Epidermal melanocyte (primary cell): ENCODE data around the gene HDLBP.
"Not testable (repeated sequence)": the region's sequence is repeated elsewhere in the genome, so short reads cannot be mapped to it uniquely, and the experiment has no call there.

Experiments used
- DNase-seq: peaks from one replicate; pipeline ENCODE4 v3.0.0; 2011; ENCODE audit warnings: low spot score; ENCODE audit not compliant: insufficient read length

The HDLBP gene

DNA sequence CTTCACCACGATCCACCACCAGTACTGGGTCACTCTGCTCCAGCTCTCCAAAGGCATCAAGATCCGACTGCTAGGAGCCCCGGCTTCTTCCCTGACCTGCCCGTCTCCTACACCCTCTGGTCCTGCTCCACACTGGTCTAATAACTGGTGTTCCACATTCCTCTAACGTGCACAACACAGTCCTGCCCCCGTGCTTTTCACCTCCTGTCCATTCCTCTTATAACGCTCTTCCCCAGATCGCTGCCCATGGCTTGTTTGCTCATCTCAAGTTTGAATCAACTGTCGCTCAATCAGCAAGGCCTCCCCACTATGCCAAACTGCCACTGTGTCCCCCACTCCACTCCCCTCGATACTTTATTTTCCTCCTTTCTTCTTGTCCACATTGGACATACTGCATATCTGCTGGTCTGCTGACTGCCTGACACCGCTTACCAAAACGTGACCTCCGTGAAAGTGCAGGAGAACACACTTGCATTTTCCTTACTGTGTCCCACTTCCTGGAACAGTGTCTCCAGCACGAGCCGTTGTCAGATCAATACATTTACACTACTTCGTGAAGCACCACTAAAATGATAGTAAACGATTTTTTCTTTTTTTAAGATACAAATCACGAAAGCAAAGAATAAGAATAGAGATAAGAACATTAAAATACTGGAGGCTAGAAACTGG is 6.5 kb downstream of the HDLBP start:
- no peak for DNase-seq

DNA sequence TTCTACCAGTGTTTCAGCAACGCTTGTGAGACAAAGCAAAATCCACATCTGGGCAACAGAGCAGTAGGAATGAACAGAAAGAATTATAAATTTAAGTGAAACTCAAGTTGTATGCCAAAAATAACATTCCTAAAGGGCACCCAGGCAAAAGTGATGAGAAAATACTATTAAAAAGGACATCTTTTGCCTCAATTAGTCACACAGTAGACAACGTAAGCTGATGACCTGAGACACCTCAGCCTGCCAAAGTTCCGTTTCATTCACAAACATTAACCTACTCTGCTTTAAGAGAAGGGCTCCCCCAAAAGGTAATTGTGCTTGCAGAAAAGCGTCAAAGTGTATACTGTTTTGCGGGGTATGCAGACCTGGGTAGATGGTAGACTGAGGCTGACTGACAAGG is 7.2 kb downstream of the HDLBP start:
- no peak for DNase-seq

DNA sequence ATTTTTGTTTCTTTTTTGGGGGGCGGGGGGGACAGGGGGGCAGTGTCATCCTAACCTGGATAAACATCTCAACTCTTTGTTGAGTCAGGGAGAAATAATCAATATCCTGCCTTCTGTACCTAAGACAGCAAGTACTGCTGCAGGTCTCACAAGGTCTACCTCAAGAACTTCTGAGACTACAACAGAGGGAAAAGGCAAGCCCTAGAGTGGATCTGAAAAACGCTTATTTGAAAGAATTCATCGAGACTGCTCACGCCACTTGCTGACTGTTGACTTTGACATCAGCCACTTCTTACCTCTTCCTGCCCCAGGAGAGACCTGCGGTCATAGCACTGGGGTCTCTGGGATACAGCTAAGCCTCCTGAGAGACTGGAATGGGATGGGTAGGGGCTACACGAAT is 8.4 kb downstream of the HDLBP start:
- DNase-seq: no peak

DNA sequence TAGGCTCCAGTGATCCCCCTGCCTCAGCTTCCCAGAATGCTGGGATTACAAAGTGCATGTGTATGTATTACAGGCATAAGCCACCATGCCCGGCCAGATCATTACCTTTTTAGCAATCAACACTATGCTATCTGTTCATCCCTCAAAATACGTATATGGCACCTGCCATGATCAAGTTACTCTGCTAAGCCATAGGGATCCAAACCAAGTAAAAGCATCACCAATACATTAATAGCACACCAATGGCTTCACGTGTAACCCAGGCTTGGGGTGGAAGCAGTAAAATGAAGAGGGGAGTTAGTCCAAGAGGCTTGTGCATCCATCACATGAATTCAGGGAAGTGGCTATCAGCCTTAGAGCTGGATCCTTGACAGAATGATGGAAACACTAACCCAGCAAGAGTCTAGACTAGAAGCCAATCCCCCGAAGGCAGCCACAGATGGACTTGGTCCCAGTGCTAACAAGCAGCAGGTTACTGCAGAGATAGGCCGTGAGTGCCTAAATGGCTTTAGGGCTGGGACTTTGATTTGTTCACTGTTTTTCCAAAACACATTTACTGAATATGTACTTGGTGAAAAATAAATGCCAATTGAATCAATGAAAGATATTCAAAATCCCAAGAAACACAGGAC is 11.3 kb downstream of the HDLBP start:
- DNase-seq: no peak

DNA sequence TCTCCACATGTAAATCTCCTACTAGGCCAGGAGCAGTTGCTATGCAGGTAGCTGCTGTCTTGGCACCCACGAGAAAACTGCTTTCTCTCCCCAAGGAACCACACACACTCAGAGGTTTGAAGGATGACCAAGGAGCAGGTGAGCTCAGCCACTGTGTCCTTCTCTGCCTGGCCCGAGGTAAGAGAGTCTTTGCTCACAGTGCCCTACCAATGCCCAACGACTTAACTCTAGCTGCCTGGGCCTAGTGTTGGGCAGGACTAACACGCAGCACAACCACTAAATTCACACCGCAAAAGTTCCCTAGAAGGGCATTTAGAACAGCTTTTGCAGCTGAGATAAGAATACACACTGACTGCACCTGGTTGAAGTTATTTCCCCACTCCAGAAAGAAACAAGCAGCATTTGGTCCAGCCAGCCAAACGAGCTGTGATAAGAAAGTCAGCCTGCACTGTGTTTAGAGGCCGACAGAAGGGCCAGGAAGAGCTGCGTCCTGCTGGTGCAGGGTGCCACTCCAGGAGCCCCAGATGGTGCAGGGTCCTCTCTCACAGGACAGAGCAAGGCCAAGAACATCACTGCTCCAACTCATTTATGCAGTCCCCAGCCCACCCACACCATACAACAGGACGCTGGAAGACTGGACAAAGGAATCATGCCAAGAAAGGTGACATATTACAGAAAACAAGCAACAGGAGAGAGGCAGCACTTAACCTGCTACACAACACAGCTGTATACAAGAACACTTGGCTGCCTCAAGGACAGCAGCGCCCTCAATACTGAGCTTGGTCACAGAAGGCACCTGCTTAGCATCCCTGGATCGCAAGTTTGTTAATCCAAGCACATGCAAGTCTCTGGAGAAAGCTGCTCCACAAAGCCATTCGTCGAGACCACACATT is 12.5 kb downstream of the HDLBP start:
- DNase-seq: no peak

DNA sequence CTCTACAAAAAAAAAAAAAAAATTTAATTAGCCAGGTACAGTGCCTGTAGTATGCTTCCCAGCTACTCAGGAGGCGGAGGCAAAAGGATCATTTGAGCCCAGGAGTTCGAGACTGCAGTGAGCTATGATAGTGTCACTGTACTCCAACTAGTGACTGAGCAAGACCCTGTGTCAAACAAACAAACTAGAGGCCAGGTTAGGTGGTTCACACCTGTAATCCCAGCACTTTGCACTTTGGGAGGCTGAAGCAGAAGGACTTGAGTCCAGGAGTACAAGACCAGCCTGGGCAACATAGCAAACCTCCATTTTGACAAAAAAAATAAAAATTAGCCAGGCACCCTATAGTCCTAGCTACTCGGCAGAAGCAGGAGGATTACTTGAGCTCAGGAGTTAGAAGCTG is 13.4 kb downstream of the HDLBP start:
- DNase-seq: no peak

DNA sequence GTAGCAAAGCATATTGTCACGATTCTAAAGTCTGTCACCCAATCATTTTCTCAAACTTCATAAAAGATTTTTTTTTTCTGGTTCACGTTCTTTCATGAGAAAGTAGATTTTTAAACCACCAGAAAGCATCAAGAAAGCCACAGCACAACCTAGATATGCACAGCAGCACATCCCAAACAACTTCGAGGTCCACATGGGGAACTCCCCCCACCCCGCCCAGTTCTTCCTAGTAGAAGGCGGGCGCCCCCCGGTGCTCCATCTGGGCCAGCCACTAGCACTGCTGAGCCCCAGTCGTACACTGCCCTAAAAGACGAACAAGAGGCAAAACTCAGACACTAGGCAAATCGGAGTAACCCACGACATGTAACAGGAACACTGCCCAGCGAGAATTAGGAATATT is 15.5 kb downstream of the HDLBP start:
- no peak for DNase-seq

DNA sequence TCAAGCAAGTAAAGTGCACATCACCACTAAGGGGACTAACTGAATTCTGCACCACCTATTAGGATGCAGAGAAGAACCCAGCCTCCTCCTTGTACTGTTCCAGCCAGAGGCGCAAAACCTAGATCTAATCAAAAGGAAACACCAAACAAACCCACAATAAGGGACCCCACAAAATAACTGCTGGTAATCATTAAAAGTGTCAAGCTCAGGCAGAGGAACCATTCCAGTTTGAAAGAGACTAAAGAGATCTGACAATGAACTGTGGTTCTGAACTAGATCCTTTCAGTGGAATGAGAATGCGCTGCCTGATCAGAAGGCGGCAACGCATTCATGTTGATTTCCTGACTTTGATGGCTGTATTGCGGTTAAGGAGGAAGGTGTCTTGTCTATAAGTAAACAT is 16.8 kb downstream of the HDLBP start:
- no peak for DNase-seq

DNA sequence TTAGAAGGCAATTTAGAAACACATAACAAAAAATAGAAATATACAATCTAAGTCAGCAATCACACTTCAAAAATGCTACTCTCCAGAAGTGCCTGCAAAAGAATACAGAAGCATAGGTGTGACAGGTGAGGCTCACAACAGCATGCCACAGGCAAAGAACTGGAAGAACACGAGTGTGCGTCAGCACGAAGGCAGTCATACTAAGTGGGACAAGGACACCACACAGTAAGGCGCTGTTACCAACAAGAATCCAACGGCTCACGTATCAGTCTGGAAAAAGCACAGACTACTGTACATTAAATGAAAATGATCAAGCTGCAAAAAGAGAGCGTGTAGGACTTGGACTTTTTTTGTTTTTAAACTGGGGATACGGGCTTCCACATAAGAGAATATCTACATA is 18.7 kb downstream of the HDLBP start:
- no peak for DNase-seq

DNA sequence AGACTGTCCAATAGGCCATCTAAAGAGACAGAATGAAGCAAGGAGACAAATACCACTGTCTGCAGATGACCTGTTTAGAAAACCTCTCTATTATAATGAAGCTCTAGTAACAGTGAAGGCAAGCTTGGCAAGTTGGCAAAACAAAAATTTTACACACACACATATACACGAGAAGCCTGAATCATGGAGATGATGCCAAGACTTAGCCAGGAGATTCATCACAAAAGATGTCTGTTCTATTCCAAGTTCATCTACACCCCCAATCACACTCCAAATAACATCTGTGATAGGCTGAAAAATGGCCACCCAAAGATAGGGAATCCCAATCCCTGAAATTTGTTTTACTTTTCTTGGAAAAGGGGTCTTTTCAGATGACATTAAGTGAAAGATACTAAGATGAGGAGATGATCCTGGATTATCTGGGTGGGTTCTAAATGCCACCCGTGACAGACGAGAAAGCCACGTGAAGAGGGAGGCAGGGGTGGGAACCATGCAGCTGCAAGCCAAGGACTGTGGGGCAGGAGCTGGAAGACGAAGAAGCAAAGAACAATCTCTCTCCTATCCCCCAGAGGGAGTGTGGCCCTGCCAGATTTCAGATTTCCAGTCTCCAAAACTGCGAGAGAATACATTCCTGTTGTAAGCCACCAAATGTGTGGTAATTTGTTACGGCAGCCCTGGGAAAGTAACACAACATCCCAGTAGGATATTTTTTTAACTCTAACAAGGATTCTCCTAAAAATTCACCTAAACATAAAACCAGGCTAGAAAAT is 20.0 kb downstream of the HDLBP start:
- DNase-seq: no peak

DNA sequence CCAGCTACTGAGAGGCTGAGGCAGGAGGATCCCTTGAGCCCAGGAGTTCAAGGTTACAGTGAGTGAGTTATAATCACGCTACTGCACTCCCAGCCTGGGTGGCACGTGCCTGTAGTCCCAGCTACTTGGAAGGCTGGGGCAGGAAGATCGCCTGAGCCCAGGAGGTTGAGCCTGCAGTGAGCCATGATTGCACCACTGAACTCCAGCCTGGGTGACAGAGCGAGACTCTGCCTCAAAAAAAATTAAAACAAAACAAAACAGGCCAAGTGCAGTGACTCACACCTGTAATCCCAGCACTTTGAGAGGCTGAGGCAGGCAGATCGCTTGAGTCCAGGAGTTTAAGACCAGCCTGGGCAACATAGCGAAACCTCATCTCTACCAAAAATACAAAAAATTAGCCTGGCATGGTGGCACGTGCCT is 22.1 kb downstream of the HDLBP start:
- DNase-seq: not testable (repeated sequence)

DNA sequence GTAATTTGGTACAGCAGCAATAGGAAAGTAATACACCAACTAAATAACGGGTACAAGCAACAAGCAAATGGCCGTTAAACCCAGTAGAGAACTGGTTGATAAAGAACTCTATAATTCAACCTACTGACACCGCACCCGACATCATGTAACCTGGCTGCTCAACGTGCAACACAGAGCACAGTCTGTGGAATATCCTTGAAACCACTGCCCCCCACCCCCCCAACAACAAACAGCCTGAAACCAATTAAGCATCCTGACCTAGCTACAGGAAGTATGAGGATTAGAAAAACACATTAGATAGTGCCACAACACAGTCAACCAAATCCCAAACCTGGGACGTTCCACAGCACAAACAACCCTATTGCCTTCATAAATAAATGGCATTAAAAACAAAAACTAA is 23.5 kb downstream of the HDLBP start:
- DNase-seq: no peak

DNA sequence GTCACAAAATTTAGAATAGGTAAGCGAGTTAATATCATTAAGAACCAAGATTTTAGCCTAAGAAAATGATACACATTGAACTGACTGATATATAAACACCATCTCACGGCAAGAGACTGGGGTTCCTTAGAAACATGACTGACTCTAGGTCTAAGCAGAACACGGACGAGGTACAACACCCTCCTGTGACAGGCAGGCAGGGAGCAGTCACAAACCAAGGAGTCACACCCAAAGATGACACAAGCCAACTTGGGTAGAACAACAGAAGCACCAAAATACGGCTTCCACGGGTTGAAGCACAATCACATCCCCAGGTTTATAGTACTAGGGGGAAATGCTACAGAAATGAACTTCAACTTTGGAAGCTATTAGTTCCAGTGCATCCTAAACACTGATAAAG is 24.3 kb downstream of the HDLBP start:
- DNase-seq: no peak

DNA sequence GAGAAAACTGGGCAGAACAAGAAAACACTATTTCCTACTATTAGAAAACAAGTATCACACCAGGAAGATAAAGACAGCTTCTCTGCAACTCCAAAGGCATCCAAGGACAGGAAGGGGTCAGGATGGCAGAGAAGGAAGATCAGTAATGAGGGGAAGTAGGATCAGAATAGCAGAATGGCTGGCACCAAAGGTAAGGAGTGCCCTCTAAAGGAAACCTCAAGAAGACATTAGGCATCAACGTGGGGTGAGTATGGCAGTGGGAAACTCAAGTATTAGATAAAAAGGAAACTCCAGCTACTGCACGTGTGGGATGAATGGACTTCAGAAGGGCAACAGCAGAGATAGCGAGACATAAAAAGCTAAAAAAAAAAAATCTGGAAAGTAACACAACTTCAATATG is 25.9 kb downstream of the HDLBP start:
- no peak for DNase-seq

DNA sequence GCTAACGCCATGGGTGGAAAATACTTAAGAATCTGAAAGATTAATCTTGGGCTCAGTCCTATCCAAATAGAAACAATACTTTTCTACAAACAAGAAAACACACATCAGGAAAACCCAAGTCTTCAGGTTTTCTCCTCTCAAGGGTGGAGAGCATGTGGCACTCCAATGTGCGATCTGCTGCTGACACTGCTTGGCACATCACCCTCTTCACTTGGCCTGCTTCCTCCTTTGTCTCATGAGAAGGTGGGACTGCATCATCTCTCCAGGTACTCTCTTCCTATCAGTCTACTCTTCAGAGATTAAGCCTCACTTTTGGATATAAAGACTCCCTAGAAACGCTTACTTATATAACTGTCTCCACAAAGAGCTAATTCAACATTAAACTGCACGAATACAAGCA is 26.4 kb downstream of the HDLBP start:
- DNase-seq: no peak

DNA sequence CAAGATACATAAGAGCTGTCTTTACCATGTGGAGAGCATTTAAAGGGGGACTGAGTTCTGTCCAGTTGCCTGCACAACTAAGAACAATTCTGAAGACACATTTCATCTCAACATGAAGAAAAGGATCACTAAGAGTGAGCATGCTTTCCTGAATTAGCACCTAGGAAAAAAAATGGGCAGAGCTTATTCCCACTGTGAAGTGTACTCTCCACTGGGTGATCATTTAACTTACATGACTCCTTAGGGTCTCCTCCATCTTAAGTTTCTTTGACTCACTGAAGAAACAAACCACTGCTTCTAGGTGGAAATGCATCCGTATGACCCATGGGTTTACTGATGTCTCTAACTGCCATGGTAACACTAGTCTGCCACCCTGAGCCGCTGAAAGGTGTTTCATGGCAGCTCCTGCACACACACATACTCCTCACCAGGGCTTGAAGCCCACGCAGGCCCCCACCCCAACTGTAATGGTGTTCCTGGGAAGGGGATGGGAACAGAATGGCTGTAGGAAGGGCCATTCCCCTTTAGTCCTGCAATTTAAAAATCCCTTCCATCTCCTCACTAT is 27.1 kb downstream of the HDLBP start:
- DNase-seq: no peak

DNA sequence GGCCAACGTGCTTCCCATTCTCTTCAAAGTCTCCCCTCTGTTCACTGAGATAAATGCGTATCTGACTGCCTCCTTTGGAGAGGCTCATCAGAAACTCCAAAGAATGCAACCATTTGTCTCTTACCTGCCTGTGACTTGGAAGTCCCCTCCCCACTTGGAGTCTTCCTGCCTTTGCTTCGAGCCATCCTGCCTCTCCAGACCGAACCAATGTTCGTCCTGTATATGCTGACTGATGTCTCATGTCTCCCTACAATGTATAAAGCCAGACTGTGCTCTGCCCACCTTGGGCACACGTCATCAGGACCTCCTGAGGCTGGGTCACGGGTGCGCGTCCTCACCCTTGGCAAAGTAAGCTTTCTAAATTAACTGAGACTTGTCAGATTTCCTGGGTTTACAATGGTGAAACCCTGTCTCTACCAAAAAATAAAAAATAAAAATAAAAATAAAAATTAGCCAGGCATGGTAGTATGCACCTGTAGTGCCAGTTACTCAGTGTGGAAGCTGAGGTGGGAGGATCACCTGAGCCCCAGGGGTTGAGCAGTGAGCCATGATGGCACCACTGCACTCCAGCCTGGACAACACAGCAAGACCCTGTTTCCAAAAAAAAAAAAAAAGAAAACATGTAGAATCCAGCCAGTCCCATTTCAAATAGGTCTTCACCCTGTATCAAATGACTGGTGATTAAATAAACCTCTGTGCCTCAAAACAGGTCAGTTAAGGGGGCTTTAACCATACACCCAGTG is 29.0 kb downstream of the HDLBP start:
- no peak for DNase-seq

DNA sequence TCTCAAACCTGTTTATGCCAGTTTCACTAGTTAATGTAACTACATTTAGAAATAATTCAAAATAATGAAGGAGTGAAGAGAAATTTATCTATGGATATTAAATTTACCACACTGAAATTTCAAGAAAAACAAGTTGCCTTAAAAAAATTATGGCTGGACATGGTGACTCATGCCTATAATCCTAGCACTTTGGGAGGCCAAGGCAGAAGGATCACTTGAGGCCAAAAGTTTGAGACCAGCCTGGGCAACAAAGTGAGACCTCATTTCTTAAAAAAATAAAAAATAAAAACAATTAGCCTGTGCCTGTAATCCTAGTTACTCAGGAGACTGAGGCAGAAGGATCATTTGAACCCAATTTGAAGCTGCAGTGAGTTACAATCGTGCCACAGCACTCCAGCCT is 29.9 kb downstream of the HDLBP start:
- no peak for DNase-seq

DNA sequence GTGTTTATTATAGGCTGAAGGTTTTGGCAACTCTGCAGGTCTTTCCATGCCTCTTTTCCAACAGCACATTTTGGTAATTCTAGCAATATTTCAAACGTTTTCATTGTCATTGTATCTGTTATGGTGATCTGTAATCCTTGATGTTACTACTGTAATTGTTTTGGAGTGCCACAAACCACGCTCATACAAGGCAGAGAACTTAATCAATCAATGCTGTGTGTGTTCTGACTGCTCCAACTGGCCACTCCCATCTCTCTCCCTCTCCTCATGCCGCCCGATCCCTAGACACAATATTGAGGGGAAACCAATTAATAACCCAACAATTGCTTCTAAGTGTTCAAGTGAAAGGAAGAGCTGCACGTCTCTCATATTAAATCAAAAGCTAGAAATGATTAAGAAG is 32.9 kb downstream of the HDLBP start:
- DNase-seq: no peak

DNA sequence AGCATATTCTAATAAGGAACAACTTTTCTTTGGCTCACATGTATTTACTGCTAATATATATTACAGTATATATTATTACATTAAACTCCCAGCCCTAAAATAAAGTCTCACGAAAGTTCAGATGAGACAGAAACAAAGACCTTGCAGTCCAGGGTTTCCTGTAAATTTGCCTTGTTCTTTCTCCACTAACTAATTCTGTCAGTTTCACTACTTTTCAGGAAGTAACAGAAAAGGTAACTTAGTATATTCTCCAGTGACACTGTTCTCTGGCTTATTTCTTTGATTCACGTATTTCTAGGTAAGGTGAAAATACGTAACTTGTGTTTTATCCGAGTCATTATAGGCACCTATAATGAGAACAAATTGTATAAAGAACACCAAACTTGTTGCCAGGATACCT is 35.2 kb downstream of the HDLBP start:
- no peak for DNase-seq

DNA sequence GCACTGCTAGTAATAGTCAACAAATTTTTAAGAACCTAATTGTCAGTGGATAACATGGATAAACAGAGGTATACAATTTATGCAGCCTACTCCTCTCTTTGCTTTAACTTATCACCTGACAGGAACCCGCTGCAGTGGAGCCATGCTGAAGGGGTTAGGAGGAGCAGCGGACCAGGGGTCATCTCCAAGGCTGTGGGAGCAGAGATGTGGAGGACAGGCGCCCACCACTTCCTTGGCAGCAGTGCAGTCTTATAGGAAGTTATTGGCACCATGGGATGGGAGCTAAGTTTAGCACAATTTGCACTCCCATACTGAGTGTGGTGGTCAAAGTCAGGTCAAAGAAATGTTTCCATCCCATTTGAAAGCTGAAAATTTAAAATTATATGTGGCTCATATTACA is 35.6 kb downstream of the HDLBP start:
- no peak for DNase-seq
